Liver (tissue), 3 donors: ENCODE results near the gene RAF1.
"Not testable (repeated sequence)": the region's sequence is repeated elsewhere in the genome, so short reads cannot be mapped to it uniquely, and the experiment has no call there.

Experiments used
- GABPA ChIP-seq, 2 donors: IDR thresholded peaks in 1 of 2; conservative IDR thresholded peaks in 1 of 2; 2 replicates each; pipeline ENCODE4 v1.6.1; 2016; ENCODE audit warnings: antibody characterized with exemption in 2 of 2, mild to moderate bottlenecking in 1 of 2, moderate library complexity in 1 of 2
- HNF4A ChIP-seq, 2 donors: conservative IDR thresholded peaks; 2 replicates each; pipeline ENCODE4 v1.6.1; 2016; ENCODE audit warnings: antibody characterized with exemption in 2 of 2, mild to moderate bottlenecking in 2 of 2
- JUND ChIP-seq, 2 donors: IDR thresholded peaks; 2 replicates each; pipeline ENCODE4 v1.6.1; 2016; ENCODE audit warnings: antibody characterized with exemption in 2 of 2
- RAD21 ChIP-seq, 2 donors: IDR thresholded peaks; 2 replicates each; pipeline ENCODE4 v1.6.1; 2016; ENCODE audit warnings: antibody characterized with exemption in 2 of 2, mild to moderate bottlenecking in 2 of 2
- RXRA ChIP-seq, 2 donors: IDR thresholded peaks; 2 replicates each; pipeline ENCODE4 v1.6.1; 2017 to 2018; ENCODE audit warnings: antibody characterized with exemption in 2 of 2, mild to moderate bottlenecking in 1 of 2
- SP1 ChIP-seq: IDR thresholded peaks from 2 replicates; pipeline ENCODE4 v1.6.1; 2018; ENCODE audit warnings: antibody characterized with exemption, mild to moderate bottlenecking
- TAF1 ChIP-seq: conservative IDR thresholded peaks from 2 replicates; pipeline ENCODE4 v1.6.1; 2016; ENCODE audit warnings: antibody characterized with exemption, mild to moderate bottlenecking
- YY1 ChIP-seq: IDR thresholded peaks from 2 replicates; pipeline ENCODE4 v1.6.1; 2016; ENCODE audit warnings: antibody characterized with exemption, mild to moderate bottlenecking
- TF ChIP-seq, protein P1 (sequence below): IDR thresholded peaks from 2 replicates; pipeline ENCODE4 v1.6.1; 2016; ENCODE audit warnings: antibody characterized with exemption
- TF ChIP-seq, protein P2 (sequence below): fragments of 150-350 bp; IDR thresholded peaks from 2 replicates; pipeline ENCODE4 v1.5.1; 2017; ENCODE audit warnings: improper control_type of control experiment, low read depth, low read length; ENCODE audit not compliant: missing input control
- TF ChIP-seq, protein P3 (sequence below): IDR thresholded peaks from 2 replicates; pipeline ENCODE4 v1.6.1; 2016; ENCODE audit warnings: antibody characterized with exemption
- TF ChIP-seq, protein P4 (sequence below): IDR thresholded peaks from 2 replicates; pipeline ENCODE4 v1.6.1; 2016; ENCODE audit warnings: antibody characterized with exemption, mild to moderate bottlenecking
- donor health status: healthy.
- donor health status: healthy.

DNA sequence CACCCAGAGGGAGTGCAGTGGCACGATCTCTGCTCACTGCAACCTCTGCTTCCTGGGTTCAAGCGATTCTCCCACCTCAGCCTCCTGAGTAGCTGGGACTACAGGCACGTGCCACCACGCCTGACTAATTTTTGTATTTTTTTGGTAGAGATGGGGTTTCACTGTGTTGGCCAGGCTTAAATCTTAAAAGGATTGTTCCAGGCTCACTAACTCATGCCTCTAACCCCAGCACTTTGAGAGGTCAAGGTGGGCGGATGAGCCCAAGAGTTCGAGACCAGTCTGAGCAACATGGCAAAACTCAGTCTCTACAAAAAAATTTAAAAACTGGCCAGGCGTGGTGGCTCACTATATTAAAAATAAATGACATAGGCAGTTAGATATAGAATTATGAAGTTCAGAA is 33.1 kb downstream of the RAF1 start:
- TF ChIP-seq, protein P1, sequence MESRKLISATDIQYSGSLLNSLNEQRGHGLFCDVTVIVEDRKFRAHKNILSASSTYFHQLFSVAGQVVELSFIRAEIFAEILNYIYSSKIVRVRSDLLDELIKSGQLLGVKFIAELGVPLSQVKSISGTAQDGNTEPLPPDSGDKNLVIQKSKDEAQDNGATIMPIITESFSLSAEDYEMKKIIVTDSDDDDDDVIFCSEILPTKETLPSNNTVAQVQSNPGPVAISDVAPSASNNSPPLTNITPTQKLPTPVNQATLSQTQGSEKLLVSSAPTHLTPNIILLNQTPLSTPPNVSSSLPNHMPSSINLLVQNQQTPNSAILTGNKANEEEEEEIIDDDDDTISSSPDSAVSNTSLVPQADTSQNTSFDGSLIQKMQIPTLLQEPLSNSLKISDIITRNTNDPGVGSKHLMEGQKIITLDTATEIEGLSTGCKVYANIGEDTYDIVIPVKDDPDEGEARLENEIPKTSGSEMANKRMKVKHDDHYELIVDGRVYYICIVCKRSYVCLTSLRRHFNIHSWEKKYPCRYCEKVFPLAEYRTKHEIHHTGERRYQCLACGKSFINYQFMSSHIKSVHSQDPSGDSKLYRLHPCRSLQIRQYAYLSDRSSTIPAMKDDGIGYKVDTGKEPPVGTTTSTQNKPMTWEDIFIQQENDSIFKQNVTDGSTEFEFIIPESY = not testable (repeated sequence)
- not testable (repeated sequence) for TF ChIP-seq RAD21 (IDR thresholded peaks at IDR 0.05); GABPA (IDR thresholded peaks at IDR 0.05 in 1 of 2, conservative IDR thresholded peaks at IDR 0.05 in 1 of 2); SP1; JUND (IDR thresholded peaks at IDR 0.05); RXRA (IDR thresholded peaks at IDR 0.05); YY1; TAF1; HNF4A (conservative IDR thresholded peaks at IDR 0.05)
- TF ChIP-seq, protein P2, sequence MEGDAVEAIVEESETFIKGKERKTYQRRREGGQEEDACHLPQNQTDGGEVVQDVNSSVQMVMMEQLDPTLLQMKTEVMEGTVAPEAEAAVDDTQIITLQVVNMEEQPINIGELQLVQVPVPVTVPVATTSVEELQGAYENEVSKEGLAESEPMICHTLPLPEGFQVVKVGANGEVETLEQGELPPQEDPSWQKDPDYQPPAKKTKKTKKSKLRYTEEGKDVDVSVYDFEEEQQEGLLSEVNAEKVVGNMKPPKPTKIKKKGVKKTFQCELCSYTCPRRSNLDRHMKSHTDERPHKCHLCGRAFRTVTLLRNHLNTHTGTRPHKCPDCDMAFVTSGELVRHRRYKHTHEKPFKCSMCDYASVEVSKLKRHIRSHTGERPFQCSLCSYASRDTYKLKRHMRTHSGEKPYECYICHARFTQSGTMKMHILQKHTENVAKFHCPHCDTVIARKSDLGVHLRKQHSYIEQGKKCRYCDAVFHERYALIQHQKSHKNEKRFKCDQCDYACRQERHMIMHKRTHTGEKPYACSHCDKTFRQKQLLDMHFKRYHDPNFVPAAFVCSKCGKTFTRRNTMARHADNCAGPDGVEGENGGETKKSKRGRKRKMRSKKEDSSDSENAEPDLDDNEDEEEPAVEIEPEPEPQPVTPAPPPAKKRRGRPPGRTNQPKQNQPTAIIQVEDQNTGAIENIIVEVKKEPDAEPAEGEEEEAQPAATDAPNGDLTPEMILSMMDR = not testable (repeated sequence)
- TF ChIP-seq, protein P3, sequence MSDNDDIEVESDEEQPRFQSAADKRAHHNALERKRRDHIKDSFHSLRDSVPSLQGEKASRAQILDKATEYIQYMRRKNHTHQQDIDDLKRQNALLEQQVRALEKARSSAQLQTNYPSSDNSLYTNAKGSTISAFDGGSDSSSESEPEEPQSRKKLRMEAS = not testable (repeated sequence)
- TF ChIP-seq, protein P4, sequence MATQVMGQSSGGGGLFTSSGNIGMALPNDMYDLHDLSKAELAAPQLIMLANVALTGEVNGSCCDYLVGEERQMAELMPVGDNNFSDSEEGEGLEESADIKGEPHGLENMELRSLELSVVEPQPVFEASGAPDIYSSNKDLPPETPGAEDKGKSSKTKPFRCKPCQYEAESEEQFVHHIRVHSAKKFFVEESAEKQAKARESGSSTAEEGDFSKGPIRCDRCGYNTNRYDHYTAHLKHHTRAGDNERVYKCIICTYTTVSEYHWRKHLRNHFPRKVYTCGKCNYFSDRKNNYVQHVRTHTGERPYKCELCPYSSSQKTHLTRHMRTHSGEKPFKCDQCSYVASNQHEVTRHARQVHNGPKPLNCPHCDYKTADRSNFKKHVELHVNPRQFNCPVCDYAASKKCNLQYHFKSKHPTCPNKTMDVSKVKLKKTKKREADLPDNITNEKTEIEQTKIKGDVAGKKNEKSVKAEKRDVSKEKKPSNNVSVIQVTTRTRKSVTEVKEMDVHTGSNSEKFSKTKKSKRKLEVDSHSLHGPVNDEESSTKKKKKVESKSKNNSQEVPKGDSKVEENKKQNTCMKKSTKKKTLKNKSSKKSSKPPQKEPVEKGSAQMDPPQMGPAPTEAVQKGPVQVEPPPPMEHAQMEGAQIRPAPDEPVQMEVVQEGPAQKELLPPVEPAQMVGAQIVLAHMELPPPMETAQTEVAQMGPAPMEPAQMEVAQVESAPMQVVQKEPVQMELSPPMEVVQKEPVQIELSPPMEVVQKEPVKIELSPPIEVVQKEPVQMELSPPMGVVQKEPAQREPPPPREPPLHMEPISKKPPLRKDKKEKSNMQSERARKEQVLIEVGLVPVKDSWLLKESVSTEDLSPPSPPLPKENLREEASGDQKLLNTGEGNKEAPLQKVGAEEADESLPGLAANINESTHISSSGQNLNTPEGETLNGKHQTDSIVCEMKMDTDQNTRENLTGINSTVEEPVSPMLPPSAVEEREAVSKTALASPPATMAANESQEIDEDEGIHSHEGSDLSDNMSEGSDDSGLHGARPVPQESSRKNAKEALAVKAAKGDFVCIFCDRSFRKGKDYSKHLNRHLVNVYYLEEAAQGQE = not testable (repeated sequence)
